SKM-1 (cell line): ENCODE data around the gene GPR32.
"Not testable (repeated sequence)": the region's sequence is repeated elsewhere in the genome, so short reads cannot be mapped to it uniquely, and the experiment has no call there.

Experiments used
- DNase-seq: peaks from one replicate; lab custom pipeline; 2025; ENCODE audit not compliant: unreplicated experiment; lab: John Stamatoyannopoulos, UW

Gene GPR32

GRCh38 chr19:50779504-50780457, 9.5 kb downstream of the GPR32 start:
- no peak for DNase-seq

- DNase-seq: no peak
Observed at GRCh38 chr19:50780753-50781435, 10.6 kb downstream of the GPR32 start.

GRCh38 chr19:50783848-50784152, 13.5 kb downstream of the GPR32 start:
- not testable (repeated sequence) for DNase-seq

GRCh38 chr19:50784710-50785109, 14.4 kb downstream of the GPR32 start:
- no peak for DNase-seq

GRCh38 chr19:50785329-50785728, 15.1 kb downstream of the GPR32 start:
- DNase-seq: no peak

DNA sequence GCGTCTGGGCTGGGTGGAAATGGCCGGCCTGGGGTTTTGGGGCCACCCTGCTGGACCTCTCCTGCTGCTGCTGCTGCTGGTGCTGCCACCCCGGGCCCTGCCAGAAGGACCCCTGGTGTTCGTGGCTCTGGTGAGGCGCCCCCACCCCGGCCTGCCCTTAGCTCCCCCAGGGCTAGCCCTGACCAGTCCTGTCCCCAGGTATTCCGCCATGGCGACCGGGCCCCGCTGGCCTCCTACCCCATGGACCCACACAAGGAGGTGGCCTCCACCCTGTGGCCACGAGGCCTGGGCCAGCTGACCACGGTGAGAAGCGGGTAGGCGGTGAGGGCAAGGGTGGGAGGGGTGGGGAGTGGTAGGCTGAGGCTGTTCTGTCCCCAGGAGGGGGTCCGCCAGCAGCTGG, 20.1 kb downstream of the GPR32 start, which contains the start of gene ACP4:
Gene ACP4 (plus strand): TSS at position 20 of the 400 bp plus-strand sequence. CDS start 0 bp downstream, at position 20.
- no peak for DNase-seq

DNA sequence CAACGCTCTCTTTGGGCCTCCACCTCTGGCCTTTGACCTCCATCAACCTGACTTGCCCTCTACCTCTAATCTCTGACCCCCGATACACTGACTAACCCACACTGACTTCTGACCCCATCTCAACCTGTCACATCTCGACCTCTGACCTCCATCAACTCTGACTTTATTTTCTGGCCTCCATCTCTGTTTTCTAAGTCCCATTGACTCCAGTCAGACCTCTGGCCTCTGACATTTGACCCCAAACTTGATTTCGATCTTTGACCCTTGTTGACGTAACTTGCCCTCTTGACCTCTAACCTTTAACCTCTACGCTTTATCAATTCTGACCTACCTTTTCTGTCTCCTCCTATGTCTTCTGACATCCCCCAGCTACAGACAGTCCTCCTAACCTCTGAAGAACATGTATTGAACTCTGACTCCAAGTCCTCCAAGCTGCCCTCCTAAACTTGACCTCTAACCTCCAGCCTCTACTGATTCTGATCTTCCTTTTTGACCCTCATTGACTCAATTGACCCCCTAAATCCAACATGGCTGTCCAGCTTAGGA, 20.7 kb downstream of the GPR32 start:
- no peak for DNase-seq

- no peak for DNase-seq
Observed at GRCh38 chr19:50791594-50792271, 21.5 kb downstream of the GPR32 start.

GRCh38 chr19:50792272-50793250, 22.3 kb downstream of the GPR32 start:
- no peak for DNase-seq

DNA sequence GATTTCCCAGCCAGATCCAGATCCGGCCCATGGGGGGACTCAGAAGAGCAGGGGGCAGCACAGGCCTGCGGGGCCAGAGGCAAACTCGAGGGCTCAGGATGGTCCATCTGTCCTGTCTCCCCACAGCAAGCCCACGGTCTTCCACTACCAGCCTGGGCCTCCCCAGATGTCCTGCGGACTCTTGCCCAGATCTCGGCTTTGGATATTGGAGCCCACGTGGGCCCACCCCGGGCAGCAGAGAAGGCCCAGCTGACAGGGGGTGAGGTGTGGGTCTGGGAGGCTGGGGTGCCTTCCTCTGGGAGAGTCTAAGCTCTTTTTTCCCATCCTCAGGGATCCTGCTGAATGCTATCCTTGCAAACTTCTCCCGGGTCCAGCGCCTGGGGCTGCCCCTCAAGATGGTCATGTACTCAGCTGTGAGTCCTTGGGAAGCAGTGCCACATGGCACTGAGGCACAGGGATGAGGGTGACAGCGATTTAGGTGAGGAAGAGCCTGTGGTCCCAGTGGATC, 23.3 kb downstream of the GPR32 start:
- no peak for DNase-seq

DNA sequence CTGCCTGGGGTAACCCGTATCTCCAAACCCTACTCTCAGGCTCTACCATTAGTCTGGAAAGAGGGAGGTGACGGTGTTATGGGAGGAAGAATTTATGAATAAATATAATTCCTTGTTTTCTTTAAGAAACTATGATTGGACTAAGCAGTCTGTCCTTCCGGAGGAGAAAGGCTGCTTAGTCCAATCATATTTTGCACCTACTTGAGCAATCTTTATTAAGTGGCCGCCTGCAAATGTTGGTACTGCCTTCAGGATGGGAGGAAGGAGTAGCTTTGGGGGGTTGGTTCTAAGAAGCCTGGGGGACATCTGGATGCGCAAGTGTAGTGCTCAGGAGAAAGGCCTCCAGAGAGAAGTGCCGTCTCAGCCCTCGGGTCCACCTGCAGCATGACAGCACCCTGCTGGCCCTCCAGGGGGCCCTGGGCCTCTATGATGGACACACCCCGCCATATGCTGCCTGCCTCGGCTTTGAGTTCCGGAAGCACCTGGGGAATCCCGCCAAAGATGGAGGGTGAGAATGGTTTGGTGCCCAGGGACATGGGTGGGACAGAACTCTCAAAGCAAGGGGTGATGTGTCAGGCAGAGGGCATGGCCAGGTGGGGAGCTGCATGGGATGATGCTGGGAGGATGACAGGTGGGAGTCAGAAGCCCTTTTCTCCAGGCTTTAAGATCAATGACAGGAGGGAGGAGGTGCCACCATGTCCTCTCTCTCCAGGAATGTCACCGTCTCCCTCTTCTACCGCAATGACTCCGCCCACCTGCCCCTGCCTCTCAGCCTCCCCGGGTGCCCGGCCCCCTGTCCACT, 24.0 kb downstream of the GPR32 start:
- DNase-seq: no peak

GRCh38 chr19:50794876-50795663, 24.8 kb downstream of the GPR32 start:
- DNase-seq: no peak

DNA sequence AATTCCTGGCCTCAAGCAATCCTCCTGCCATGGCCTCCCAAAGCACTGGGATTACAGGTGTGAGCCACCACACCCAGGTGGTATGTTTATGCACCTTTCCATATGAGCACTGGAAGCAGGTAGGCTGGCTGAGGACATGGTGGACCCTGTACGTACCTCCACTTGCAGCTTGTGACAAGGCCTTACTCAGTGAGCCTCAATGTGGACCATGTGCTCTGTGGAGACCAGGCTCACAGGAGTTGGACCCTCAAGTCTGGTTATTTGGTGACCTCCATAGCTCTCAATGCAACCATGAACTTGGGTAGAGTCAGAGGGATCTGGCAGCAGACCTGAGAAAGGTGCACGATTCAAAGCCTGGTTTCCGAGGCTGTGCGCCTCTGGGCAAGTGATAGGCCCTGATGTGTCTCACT, 25.4 kb downstream of the GPR32 start:
- no peak for DNase-seq

GRCh38 chr19:50796128-50796633, 25.9 kb downstream of the GPR32 start:
- no peak for DNase-seq

DNA sequence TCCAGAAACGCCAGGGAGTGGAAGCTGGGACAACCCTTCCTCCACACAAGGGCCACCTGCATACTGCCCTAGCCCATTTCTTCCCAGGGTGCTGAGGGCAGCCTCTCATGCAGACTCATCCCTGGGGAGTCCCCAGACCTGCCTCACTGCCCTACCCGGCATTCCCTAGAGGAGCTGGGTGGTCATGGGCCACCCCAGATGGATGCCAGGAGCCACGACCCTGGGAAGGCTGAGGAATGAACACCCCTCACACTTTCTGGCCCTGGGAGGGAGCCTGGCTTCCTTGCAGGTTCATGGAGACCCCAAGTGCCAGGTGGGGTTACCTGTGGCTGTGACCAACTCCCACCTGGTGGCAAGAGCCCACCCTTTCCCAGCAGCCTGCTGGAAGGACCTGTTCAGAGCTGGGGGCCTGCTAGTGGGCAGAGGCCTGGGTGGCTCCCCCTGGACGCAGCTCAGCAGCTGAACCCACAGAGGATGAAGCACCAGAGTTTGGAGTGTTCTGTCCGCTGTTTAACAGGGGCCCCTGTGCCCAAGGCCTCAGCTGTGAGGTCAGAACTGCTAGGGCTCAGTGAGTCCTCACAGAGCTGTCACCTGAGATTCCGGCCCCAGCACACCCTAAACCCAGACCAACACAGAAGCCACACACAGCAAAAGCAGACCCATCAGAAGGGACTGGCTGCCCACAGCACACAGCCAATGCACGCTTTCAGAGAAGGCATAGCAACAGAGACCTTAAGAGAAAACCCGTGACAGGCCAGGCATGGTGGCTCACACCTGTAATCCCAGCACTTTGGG, 26.6 kb downstream of the GPR32 start:
- DNase-seq: no peak

- no peak for DNase-seq
Observed at GRCh38 chr19:50797429-50797780, 27.1 kb downstream of the GPR32 start.
